ENCODE measurements around the gene CD248. TPM values are rescaled to one million over a fixed set of nuclear protein-coding genes. Genes with fewer than 3 reads are reported as not detected.
A peak's percentile ranks its signal among the peaks of the same experiment; 100 is the strongest.
"Not testable (repeated sequence)": the region's sequence is repeated elsewhere in the genome, so short reads cannot be mapped to it uniquely, and the experiment has no call there.

The CD248 gene
- total RNA-seq, 1 experiment from 2014 or later = not detected

DNA sequence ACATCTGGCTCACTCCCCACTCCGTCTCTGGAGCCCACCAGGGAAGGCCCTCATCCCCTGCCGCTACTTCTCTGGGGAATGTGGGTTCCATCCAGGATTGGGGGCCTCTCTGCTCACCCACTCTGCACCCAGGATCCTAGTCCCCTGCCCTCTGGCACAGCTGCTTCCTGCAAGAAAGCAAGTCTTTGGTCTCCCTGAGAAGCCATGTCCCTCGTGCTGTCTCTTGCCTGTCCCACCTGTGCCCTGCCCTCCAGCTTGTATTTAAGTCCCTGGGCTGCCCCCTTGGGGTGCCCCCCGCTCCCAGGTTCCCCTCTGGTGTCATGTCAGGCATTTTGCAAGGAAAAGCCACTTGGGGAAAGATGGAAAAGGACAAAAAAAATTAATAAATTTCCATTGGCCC, 39.8 kb downstream of the CD248 start:
- DNase-seq (ENCODE audit: low read depth) = not testable (repeated sequence)

DNA sequence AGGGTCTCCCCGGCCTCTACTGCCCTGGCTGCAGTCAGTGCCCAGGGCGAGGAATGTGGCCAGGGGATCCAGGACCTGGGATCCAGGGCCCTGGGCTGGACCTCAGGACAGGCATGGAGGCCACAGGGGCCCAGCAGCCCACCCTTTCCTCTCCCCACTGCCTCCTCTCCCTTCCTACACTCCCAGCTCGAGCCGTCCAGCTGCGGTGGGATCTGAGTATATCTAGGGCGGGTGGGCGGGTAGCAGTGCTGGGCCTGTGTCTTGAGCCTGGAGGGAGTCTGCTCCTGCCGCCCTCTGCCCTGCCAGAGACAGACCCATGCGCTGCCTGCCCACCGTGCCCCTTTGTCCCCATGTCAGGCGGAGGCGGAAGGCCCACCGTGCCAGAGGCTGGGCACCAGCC, 40.2 kb downstream of the CD248 start:
- not testable (repeated sequence) for DNase-seq (ENCODE audit: low read depth)

DNA sequence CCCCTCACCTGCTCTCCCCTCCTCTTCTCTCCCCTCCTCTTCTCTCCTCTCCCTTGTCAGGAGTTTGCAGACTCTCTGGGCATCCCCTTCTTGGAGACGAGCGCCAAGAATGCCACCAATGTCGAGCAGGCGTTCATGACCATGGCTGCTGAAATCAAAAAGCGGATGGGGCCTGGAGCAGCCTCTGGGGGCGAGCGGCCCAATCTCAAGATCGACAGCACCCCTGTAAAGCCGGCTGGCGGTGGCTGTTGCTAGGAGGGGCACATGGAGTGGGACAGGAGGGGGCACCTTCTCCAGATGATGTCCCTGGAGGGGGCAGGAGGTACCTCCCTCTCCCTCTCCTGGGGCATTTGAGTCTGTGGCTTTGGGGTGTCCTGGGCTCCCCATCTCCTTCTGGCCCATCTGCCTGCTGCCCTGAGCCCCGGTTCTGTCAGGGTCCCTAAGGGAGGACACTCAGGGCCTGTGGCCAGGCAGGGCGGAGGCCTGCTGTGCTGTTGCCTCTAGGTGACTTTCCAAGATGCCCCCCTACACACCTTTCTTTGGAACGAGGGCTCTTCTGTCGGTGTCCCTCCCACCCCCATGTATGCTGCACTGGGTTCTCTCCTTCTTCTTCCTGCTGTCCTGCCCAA, 40.7 kb downstream of the CD248 start:
- no peak for DNase-seq (ENCODE audit: low read depth)

DNA sequence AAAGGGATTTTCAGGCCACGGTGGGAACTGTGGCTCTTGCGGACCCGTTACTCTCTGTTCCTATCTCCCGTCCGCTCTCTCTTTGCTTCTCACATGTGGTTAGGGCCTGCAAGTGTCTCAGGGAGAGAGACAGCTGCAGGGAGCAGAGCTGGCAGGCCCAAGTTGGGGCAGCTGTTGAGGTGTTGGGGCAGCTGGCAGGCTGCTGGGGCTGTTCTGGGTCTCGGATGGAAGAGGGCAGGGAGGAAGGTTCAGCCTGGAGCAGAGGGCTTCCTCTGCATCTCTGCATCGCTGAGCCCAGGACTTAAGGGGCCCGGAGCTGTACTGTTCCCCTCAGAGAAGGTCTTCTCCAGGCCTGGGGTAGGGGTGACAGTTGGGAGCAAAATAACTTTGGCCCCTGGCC, 41.4 kb downstream of the CD248 start:
- DNase-seq (ENCODE audit: low read depth) = no peak

DNA sequence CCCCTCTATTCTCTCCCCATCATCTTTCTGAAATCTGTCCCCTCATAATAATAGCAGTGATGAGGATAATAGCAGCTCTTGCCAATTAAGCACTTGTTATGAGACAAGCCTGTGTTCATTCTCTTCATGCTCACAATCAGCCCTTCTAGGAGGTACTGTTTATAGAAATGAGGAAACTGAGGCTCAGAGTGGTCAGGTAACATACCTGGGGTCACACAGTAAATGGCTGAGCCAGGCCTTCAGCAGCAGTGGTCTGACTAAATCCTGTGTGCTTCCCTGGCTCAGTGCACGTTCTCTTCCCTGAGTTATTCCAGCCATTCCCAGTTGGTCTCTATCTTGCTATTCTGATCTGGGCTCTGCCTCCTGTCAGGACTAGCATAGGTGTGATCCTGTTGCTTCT, 42.6 kb downstream of the CD248 start:
- no peak for DNase-seq (ENCODE audit: low read depth)

DNA sequence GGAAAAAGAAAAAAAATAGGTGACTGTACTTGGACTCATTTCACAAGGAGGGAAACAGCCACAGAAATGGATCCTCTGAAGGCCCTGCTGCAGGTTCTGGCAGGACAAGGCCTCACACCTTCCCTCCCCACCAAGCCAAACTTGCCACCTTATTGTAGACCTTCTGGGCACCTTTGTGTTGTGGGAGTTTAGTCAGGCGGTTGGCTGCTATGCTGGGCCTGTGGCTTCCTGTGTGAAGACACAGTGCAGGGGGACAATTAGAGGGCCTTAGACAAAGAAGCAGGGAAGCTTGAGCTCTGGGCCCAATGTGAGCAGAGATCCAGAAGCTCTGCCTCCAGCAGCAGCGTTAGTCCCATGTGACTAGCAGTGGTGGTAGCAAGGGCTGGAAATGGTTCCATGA, 44.2 kb downstream of the CD248 start:
- no peak for DNase-seq (ENCODE audit: low read depth)

DNA sequence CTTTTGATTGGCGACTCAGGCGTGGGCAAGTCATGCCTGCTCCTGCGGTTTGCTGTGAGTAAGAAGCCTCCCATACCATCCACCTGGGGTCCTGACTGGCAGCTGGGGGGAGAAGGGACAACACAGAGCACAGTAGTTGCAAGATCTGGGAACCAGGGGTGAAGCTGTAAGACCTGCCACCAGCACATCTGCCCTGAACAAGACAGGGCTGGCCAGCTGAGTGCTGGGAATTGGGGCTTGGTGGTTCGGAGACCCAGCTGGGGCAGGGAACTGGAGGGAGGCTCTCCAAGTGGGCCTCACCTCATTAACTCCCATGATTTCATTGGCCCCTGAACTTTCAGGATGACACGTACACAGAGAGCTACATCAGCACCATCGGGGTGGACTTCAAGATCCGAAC, 45.0 kb downstream of the CD248 start:
- no peak for DNase-seq (ENCODE audit: low read depth)

DNA sequence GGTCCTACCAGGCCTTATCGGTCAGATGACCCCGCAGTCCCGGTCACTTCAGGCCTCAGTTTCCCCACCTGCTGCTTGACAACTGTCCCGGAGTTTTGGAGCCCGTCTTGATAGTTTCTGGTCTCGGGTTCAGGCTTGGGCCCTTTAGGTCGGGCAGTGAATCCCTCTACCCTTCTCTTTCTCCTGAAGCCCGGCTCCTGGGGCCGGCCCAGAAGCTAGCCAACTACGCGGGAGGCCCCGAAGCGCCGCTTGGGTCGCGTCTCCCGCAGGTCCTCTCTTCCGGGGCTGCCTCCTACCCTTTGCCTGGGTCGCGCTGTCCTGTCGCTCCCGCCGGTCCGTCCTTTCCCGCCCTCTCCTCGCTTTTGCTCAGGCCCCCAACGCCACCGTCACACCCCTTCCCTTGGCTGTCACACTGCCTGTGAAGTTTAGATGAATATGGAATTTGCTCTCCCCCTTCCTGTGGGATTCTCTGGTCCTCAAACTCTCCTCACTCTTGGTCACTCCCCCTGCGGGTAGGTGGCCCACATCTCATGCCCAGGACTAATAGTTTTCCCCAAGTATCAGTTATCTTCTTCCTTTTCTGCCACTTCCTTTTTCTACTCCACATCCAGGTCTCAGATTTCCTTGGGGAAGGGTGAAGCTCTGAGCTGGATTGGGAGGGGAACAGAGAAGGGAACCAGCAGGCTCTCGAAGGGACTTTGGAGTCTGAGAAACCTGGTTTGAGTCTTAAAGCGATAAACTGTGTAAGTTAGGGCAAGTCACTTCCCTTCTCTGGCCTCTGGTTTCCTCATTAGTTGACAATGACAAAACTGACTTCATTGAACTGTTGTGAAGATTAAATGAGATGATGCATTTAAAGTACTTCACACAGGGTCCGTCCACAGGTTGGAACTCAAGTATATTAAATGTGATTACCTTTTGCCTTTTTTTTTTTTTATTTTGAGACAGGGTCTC, 47.6 kb downstream of the CD248 start:
- peak; percentile 56 for DNase-seq (ENCODE audit: low read depth)

DNA sequence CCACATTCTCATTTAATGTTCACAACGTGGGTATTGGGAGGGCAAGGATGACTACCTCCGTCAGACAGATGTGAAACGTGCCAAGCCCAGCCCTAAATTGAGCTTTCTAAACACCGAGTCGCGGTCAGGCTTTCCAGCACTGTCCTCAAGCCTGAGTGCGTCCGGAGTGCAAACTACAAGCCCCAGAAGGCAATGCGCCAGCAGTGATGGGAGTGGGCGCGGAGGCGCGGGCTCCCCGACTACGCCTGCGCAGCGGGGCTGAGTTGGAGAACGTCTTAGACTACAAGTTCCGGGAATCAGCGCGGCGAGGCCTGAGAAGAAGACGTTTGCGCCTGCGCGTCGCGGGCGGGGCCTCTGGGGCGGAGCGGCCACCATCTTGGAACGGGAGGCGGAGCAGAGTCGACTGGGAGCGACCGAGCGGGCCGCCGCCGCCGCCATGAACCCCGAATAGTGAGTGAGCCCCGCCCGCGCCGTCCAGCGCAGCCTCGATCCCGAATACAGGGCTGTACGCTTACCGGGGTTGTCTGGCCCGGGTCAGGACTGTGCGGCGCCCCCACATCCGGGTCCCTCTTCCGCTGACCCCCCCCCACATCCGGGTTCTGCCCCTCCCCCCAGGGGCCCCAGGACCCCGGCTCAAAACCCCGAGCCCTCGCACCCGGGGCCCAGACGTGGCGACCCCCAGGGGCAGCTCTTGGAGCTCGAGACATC, 48.4 kb downstream of the CD248 start, which contains the start of gene RAB1B:
Gene RAB1B (plus strand): TSS at position 396 of the 708 bp plus-strand sequence. CDS start 41 bp downstream, at position 437.
- peak; percentile 98 for DNase-seq (ENCODE audit: low read depth)

DNA sequence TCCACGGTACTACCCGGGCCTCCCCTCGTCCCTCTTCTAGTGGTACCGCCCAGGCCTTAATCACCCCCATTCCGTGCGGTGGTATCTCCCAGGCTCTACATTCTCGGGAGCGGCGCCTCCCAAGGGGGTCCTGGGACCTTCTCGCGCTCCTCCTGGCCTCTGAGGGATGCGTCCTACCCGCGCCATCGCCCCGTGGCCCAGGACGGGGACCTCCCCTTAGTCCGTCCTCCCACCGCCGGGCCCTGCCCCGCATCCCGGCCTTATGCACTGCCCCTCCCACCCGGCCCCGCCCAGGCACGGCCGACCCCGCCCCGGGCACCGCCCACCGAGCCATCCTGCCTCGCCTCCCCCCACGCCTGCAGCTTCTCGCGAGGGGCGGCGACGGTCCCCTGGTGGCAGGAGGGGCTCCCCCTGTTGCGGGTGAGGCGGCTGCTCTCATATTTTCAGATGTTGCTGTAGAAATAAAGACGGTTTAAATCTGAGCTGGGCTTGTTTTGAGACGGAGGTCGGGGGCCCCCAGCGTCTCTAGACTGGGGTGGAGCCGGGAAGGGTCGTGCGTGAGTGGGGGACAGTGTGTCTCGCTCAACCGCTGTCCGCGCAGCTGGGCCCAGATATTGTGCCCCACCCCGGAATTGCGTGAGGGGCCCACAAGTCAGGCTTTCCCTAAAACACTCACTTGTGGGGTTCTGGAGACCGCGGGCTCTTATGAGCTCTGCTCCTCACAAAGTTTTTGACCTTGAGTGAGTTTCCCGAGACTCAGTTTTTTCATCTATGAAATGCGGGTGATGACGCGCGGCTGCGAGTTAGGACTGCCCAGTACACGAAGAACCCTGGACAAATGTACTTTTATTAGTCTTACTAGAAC, 49.2 kb downstream of the CD248 start:
- DNase-seq (ENCODE audit: low read depth) = peak; percentile 42

DNA sequence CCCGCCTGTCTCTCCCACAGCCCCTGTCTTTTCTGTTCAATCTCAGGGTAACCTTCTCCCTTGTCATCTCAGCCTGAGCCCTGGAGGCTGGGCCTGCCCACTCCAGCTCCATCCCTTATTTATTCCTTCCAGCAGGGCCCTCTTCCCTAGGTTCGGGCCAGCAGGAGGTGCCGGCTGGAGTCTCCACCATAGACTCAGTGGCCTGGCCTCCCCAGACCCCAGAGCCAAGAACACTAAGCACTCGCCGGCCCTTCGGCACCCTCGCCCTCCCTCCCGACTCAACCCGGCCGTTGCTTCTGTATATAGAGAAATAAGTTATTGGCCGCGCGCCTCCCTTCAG, 49.8 kb downstream of the CD248 start:
- no peak for DNase-seq (ENCODE audit: low read depth)

DNA sequence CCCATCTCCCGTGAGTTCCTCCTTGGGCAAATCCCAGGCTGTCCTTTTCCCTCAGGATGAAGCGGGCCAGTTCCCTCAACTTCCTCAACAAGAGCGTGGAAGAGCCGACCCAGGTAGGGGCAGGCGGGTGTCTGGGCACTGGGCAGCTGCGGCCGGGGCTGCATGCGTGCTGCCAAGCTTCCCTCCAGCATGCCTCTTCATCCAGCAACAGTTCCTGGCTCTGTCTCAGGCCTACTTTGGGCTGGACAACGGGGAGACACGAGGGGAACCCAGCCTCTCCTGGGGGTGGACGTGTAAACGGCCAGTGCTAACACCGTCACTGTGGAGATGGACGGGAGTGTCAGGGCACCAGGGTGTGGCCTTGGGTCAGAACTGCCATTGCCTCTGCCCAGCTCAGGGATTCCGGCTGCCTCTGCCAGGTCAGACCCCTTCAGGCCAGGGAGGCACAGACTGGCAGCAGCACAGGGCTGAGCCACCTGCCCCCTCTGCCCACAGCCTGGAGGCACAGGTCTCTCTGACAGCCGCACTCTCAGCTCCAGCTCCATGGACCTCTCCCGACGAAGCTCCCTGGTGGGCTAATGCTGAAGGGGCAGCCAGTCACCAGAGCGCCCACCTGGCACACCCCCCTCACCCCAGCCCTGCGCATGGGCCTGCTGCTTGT, 50.3 kb downstream of the CD248 start:
- no peak for DNase-seq (ENCODE audit: low read depth)

DNA sequence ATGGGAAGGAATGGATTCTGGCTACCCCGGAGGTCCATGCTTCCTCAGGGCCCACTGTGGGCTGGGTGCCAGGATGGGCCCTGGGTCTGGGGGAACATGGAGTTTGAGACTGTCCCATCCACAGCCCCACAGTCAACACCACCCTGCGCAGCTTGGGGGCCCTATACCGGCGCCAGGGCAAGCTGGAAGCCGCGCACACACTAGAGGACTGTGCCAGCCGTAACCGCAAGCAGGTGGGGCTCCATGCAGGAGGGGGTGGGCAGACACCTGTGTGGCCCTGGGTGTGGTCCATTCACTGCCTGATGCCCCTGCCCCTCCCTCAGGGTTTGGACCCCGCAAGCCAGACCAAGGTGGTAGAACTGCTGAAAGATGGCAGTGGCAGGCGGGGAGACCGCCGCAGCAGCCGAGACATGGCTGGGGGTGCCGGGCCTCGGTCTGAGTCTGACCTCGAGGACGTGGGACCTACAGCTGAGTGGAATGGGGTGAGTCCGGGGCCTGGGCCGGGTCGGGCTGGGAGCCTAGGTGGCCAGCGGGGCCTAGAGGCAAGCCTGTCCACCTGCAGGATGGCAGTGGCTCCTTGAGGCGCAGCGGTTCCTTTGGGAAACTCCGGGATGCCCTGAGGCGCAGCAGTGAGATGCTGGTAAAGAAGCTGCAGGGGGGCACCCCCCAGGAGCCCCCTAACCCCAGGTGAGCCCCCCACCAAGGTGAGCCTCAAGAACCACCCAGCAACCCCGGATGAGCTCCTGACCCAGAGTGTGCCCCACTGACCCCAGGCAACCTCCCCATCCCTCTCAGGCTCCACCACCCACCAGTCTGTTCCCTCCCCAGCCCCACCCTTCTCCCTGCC, 51.1 kb downstream of the CD248 start:
- DNase-seq (ENCODE audit: low read depth) = no peak

DNA sequence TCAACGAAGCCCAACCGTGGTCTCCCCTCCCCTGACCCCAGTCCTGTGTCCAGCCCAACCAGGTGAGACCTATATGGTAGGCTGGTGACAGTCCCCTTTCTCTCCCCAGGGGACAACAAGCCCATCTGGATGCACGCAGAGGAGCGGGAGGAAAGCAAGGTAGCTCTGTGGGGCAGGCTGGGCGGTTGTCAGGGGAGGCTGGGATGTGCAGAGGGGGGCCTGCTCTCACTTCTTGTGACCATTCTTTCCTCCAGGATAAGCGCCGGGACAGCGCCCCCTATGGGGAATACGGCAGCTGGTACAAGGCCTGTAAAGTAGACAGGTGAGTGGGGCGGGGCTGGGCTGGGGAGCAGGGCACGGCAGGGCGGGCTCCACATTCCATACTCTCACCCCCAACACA, 51.9 kb downstream of the CD248 start:
- DNase-seq (ENCODE audit: low read depth) = no peak

Other genes with a start within 250 kb of the CD248 start
- gene PACS1, start 246.8 kb downstream of the CD248 start, total RNA-seq (2014; rRNA removed; shearing (Covaris generic)) = 10.4 and 17.8 TPM in 2 replicates
- 13.2 and 14.2 TPM in 2 replicates for gene KLC2, start 59.3 kb downstream of the CD248 start, total RNA-seq (2014; rRNA removed; shearing (Covaris generic))
- 210 and 249 TPM in 2 replicates for gene RAB1B, start 48.4 kb downstream of the CD248 start, total RNA-seq (2014; rRNA removed; shearing (Covaris generic))
- gene CNIH2, start 38.9 kb downstream of the CD248 start, total RNA-seq (2014; rRNA removed; shearing (Covaris generic)) = 1.5 and 2.6 TPM in 2 replicates
- 114 and 127 TPM in 2 replicates for gene YIF1A, start 27.9 kb downstream of the CD248 start, total RNA-seq (2014; rRNA removed; shearing (Covaris generic))
- gene TMEM151A, start 25.1 kb downstream of the CD248 start, total RNA-seq (2014; rRNA removed; shearing (Covaris generic)) = not detected in 2 replicates
- gene RIN1, start 19.4 kb upstream of the CD248 start, total RNA-seq (2014; rRNA removed; shearing (Covaris generic)) = 44.2 and 47.5 TPM in 2 replicates
- 69.9 and 78.7 TPM in 2 replicates for gene BRMS1, start 28.1 kb upstream of the CD248 start, total RNA-seq (2014; rRNA removed; shearing (Covaris generic))
- 27.0 and 34.4 TPM in 2 replicates for gene B4GAT1, start 30.6 kb upstream of the CD248 start, total RNA-seq (2014; rRNA removed; shearing (Covaris generic))
- 0.37 and 0.68 TPM in 2 replicates for gene SLC29A2, start 54.7 kb upstream of the CD248 start, total RNA-seq (2014; rRNA removed; shearing (Covaris generic))
- gene NPAS4, start 104.0 kb upstream of the CD248 start, total RNA-seq (2014; rRNA removed; shearing (Covaris generic)) = not detected in 2 replicates
- gene MRPL11, start 121.8 kb upstream of the CD248 start, total RNA-seq (2014; rRNA removed; shearing (Covaris generic)) = 84.2 and 120 TPM in 2 replicates
- 9.7 and 9.8 TPM in 2 replicates for gene PELI3, start 149.9 kb upstream of the CD248 start, total RNA-seq (2014; rRNA removed; shearing (Covaris generic))
- gene DPP3, start 163.4 kb upstream of the CD248 start, total RNA-seq (2014; rRNA removed; shearing (Covaris generic)) = 65.2 and 83.9 TPM in 2 replicates
- 2.0 and 10.4 TPM in 2 replicates for gene BBS1, start 193.6 kb upstream of the CD248 start, total RNA-seq (2014; rRNA removed; shearing (Covaris generic))
- 18.3 and 21.5 TPM in 2 replicates for gene ZDHHC24, start 229.0 kb upstream of the CD248 start, total RNA-seq (2014; rRNA removed; shearing (Covaris generic))
- gene ACTN3, start 229.9 kb upstream of the CD248 start, total RNA-seq (2014; rRNA removed; shearing (Covaris generic)) = not detected in 2 replicates